AG04449 (cell line): ENCODE data around the gene NCOR2.

Experiments
- CTCF ChIA-PET: fragments of 350-600 bp; formaldehyde crosslinking; extraction: SDS; loops from one replicate; lab custom pipeline; 2021; ENCODE audit warnings: antibody characterized with exemption; lab: Yijun Ruan, JAX
- POLR2A ChIA-PET: fragments of 400-600, 350-600 bp; formaldehyde crosslinking; extraction: SDS; loops from one replicate; lab custom pipeline; 2020; ENCODE audit warnings: antibody characterized with exemption, inconsistent platforms; lab: Yijun Ruan, JAX
- DNase-seq: peaks from one replicate; pipeline ENCODE4 v3.0.0-alpha.2; 2010; ENCODE audit warnings: low read depth, low spot score
- H3K4me3 ChIP-seq: 2 replicates; pipeline ENCODE4 v1.5.1; 2011; ENCODE audit warnings: low read depth, mild to moderate bottlenecking, control low read depth, low read length
- TF ChIP-seq, protein P1 (sequence below): IDR thresholded peaks from one replicate; pipeline ENCODE4 v1.5.1; 2011; ENCODE audit warnings: mild to moderate bottlenecking, moderate library complexity, low read length, control low read depth, inconsistent platforms; ENCODE audit not compliant: insufficient read depth; ENCODE audit errors: missing control alignments

The NCOR2 gene

GRCh38 chr12:124573839-124574786 lies 6.7 kb upstream of the NCOR2 start:
- TF ChIP-seq, protein P1, sequence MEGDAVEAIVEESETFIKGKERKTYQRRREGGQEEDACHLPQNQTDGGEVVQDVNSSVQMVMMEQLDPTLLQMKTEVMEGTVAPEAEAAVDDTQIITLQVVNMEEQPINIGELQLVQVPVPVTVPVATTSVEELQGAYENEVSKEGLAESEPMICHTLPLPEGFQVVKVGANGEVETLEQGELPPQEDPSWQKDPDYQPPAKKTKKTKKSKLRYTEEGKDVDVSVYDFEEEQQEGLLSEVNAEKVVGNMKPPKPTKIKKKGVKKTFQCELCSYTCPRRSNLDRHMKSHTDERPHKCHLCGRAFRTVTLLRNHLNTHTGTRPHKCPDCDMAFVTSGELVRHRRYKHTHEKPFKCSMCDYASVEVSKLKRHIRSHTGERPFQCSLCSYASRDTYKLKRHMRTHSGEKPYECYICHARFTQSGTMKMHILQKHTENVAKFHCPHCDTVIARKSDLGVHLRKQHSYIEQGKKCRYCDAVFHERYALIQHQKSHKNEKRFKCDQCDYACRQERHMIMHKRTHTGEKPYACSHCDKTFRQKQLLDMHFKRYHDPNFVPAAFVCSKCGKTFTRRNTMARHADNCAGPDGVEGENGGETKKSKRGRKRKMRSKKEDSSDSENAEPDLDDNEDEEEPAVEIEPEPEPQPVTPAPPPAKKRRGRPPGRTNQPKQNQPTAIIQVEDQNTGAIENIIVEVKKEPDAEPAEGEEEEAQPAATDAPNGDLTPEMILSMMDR, result no peak
- H3K4me3 ChIP-seq, result no peak overlapping the region
- DNase-seq, result no peak
- POLR2A ChIA-PET, result no interaction called here
- CTCF ChIA-PET, result no interaction called here

- H3K4me3 ChIP-seq, result no peak overlapping the region
- TF ChIP-seq, protein P1, result no peak
- POLR2A ChIA-PET, result no interaction called here
- DNase-seq, result no peak
- CTCF ChIA-PET, result interaction anchor here (1.2 to 3.8 kb wide), 3 partner anchors 9 to 195 kb away, joined by 4 to 10 read pairs (median 9); no protein-coding TSS in a partner anchor
These were observed 4.1 kb upstream of the NCOR2 start for GRCh38 chr12:124571556-124571955.

DNA sequence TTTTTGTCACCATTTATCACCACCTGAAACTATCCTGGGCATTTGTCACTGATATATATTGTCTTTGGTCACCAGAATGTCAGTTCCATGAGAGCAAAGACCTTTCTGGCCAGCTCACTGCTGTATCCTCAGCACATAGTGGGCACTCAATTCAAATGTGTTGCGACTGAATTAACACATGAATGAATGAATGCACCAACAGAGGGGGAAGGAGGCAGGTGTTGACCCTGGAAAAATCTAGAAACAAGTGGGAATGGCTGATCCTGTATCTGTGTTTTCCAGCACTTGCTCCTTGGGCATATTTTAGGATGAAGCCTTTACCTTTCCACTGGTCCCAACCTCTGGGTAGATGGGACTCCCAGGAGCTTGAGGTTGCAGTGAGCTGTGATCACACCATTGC lies 3.4 kb upstream of the NCOR2 start:
- ChIA-PET POLR2A (no interaction called here), CTCF (interaction anchor here (0.8 to 3.8 kb wide), 4 partner anchors 9 to 197 kb away, joined by 3 to 46 read pairs (median 10); no protein-coding TSS in a partner anchor)
- TF ChIP-seq, protein P1, result no peak
- H3K4me3 ChIP-seq, result no peak overlapping the region
- DNase-seq, result no peak

GRCh38 chr12:124569375-124570148 lies 2.1 kb upstream of the NCOR2 start:
- TF ChIP-seq, protein P1, result no peak
- CTCF ChIA-PET, result interaction anchor here (0.7 to 3.8 kb wide), 12 partner anchors 11 to 337 kb away, joined by 3 to 46 read pairs (median 3); no protein-coding TSS in a partner anchor
- DNase-seq, result no peak
- POLR2A ChIA-PET, result interaction anchor here (0.6 to 1.1 kb wide), 2 partner anchors 195 to 535 kb away, joined by 3 read pairs; no protein-coding TSS in a partner anchor
- no peak overlapping the region for H3K4me3 ChIP-seq

- ChIA-PET CTCF (interaction anchor here (0.7 to 8.1 kb wide), 11 partner anchors 11 to 338 kb away, joined by 3 to 83 read pairs (median 3); no protein-coding TSS in a partner anchor), POLR2A (interaction anchor here (0.6 to 1.1 kb wide), 3 partner anchors 187 to 534 kb away, joined by 3 read pairs; no protein-coding TSS in a partner anchor)
- DNase-seq, result peak; percentile 86
- TF ChIP-seq, protein P1, result peak; percentile 71
- H3K4me3 ChIP-seq, result peak overlapping the region; percentile 3; the same call in 1 of the 2 replicates
These were observed 1.3 kb upstream of the NCOR2 start for GRCh38 chr12:124568431-124569374.
